Neural progenitor cell (in vitro differentiated cells): ENCODE data around the gene ACTL7A.
A peak's percentile ranks its signal among the peaks of the same experiment; 100 is the strongest.

Experiments used
- EZH2phosphoT487 ChIP-seq: fragments of 200-600 bp; sonication (generic); IDR thresholded peaks from 2 replicates; pipeline ENCODE4 v1.6.1; 2017; ENCODE audit warnings: antibody characterized with exemption
- TF ChIP-seq, protein P1 (sequence below): fragments of 200-600 bp; sonication (generic); IDR thresholded peaks from 2 replicates; pipeline ENCODE4 v1.5.1; 2017; ENCODE audit warnings: antibody characterized with exemption, mild to moderate bottlenecking

DNA sequence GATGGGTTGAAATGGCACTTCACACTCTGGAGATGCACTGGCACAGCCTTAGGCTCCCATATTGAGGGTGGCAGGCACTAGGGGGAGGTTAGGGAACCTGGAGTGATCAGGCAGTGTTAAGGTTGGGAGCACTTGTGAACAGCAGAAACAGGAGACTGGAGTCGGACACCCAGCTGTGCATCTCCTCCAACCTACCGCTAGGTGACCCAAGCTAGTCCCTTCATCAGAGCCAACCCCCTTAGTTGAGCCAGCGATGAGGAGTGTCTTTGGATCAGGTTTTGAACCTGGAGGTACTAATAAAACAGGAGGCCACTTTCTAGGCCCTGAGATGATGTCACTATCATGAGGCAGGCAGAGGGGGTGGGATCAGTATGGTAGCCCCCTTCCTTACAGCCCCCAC lies 8.0 kb upstream of the ACTL7A start:
- TF ChIP-seq, protein P1, sequence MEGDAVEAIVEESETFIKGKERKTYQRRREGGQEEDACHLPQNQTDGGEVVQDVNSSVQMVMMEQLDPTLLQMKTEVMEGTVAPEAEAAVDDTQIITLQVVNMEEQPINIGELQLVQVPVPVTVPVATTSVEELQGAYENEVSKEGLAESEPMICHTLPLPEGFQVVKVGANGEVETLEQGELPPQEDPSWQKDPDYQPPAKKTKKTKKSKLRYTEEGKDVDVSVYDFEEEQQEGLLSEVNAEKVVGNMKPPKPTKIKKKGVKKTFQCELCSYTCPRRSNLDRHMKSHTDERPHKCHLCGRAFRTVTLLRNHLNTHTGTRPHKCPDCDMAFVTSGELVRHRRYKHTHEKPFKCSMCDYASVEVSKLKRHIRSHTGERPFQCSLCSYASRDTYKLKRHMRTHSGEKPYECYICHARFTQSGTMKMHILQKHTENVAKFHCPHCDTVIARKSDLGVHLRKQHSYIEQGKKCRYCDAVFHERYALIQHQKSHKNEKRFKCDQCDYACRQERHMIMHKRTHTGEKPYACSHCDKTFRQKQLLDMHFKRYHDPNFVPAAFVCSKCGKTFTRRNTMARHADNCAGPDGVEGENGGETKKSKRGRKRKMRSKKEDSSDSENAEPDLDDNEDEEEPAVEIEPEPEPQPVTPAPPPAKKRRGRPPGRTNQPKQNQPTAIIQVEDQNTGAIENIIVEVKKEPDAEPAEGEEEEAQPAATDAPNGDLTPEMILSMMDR: peak; percentile 11
- TF ChIP-seq EZH2phosphoT487: no peak
